Lower leg skin (tissue), 3 donors: ENCODE data around the gene FRMD6.

ENCODE experiments used
- CTCF ChIP-seq, 3 donors: fragments of 450-650 bp; IDR thresholded peaks; one replicate each; pipeline ENCODE4 v1.5.1; 2016; ENCODE audit warnings: antibody characterized with exemption in 3 of 3, mild to moderate bottlenecking in 3 of 3, moderate library complexity in 2 of 3
- POLR2A ChIP-seq, 2 donors: fragments of 450-650 bp; IDR thresholded peaks; one replicate each; pipeline ENCODE4 v1.6.1; 2016 to 2017; ENCODE audit warnings: antibody characterized with exemption in 2 of 2, mild to moderate bottlenecking in 1 of 2, moderate library complexity in 1 of 2

- no peak for TF ChIP-seq CTCF (IDR thresholded peaks at IDR 0.05)
- TF ChIP-seq POLR2A (IDR thresholded peaks at IDR 0.05), result no peak
Observed at GRCh38 chr14:51616256-51616655, 35.5 kb upstream of the FRMD6 start.
